Effector memory CD8-positive, alpha-beta T cell (primary cell): ENCODE results near the gene GNAL.

ENCODE experiments used
- ATAC-seq: fragments of 150-1000 bp; cut with Tn5 transposase; replicated peaks from 2 replicates; pipeline ENCODE4 v1.10.0; 2021; ENCODE audit warnings: mild to moderate bottlenecking, moderate library complexity
- DNase-seq, 3 experiments: peaks; one replicate each; pipeline ENCODE4 v3.0.0; 2021
- H3K27ac Mint-ChIP-seq, 2 donors: one replicate each; pipeline ENCODE4 v1.8.0; 2022; ENCODE audit warnings: mild to moderate bottlenecking in 2 of 2, mixed read lengths in 2 of 2, moderate library complexity in 2 of 2
- H3K27me3 Mint-ChIP-seq, 2 donors: one replicate each; pipeline ENCODE4 v1.8.0; 2022; ENCODE audit warnings: mixed read lengths in 2 of 2
- H3K36me3 Mint-ChIP-seq: one replicate; pipeline ENCODE4 v1.8.0; 2022; ENCODE audit warnings: mild to moderate bottlenecking, moderate library complexity, mixed read lengths; ENCODE audit not compliant: insufficient read depth
- H3K4me1 Mint-ChIP-seq, 2 donors: one replicate each; pipeline ENCODE4 v1.8.0; 2022; ENCODE audit warnings: low read depth in 2 of 2, mixed read lengths in 2 of 2
- H3K4me3 Mint-ChIP-seq, 2 donors: one replicate each; pipeline ENCODE4 v1.8.0; 2022; ENCODE audit warnings: mild to moderate bottlenecking in 2 of 2, mixed read lengths in 2 of 2, moderate library complexity in 2 of 2
- H3K9me3 Mint-ChIP-seq, 2 donors: one replicate each; pipeline ENCODE4 v1.8.0; 2022; ENCODE audit warnings: mixed read lengths in 2 of 2

The GNAL gene

DNA sequence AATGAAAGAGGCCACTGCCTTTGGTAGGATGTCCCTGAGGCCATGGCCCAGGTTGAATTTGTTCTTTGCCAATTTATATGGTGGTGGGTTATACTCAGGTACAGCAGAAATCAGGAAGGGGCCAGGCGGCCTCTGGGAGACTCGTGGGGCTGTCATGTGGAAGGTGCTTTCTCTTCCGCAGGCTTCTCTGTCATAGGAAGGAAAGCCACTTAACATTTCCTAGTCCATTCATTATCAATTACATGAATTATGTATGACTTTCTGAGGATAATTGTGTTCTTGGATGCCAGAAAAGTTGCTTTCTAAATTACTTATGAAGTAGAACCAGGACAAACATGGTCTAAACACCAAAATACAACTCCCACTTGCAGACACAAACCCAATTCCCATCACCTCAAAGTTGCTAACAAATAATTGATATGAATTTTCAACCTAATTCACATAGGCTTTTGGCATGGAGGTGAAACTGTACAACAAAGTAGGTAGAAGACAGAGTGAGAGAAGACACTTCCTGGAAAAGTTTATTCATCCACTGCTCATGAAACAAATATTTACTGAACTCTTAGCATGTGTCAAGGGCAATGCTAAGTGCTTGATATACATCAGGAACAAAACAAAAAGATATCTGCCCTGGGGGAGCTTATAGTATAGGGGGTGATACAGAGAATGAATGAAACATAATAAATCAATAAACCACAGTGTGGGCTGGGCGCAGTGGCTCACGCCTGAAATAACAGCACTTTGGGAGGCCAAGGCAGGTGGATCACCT lies 111.7 kb downstream of the GNAL start:
- ATAC-seq (no peak), DNase-seq (no peak)
- Mint-ChIP-seq H3K4me1 (no peaks in the 10 kb centered on the region), H3K36me3 (no peaks in the 10 kb centered on the region), H3K27me3 (peaks cover 4 to 39% of the 10 kb centered on the region in 2 donors), H3K27ac (no peak overlapping the region), H3K4me3 (no peak overlapping the region), H3K9me3 (no peaks in the 10 kb centered on the region)

- Mint-ChIP-seq H3K27ac (no peak overlapping the region), H3K27me3 (peaks cover 11 to 47% of the 10 kb centered on the region in 2 donors), H3K4me1 (no peaks in the 10 kb centered on the region), H3K4me3 (no peak overlapping the region), H3K36me3 (no peaks in the 10 kb centered on the region), H3K9me3 (no peaks in the 10 kb centered on the region)
- ATAC-seq (no peak), DNase-seq (no peak)
Measured at GRCh38 chr18:11801573-11801972, 112.5 kb downstream of the GNAL start.

GRCh38 chr18:11802158-11802557 lies 113.1 kb downstream of the GNAL start:
- H3K27me3 Mint-ChIP-seq: peaks cover 11 to 51% of the 10 kb centered on the region in 2 donors
- no peak overlapping the region for H3K27ac Mint-ChIP-seq
- DNase-seq: no peak
- H3K4me3 Mint-ChIP-seq: no peak overlapping the region
- no peak for ATAC-seq
- H3K36me3 Mint-ChIP-seq: no peaks in the 10 kb centered on the region
- H3K9me3 Mint-ChIP-seq: no peaks in the 10 kb centered on the region
- H3K4me1 Mint-ChIP-seq: no peaks in the 10 kb centered on the region

DNA sequence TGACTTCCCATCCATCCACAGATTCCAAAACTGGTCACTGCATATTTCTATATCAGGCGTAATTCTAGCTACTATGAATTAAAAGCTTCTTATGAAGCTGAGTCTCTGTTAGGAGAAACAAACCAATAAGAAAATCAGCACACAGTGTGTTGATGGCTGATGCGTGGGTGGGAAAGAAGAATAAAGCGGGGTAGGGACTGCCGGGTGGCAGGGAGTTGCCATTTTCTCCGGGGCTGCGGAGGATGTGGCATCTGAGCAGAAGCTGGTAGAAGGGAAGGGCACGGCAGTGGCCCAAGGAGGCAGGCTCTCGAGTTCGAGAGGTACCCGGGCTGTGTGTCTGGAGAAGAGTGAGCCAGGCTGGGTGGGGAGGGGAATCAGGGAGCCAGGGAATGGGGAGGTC lies 113.5 kb downstream of the GNAL start:
- H3K9me3 Mint-ChIP-seq: no peaks in the 10 kb centered on the region
- H3K27me3 Mint-ChIP-seq: peaks cover 11 to 55% of the 10 kb centered on the region in 2 donors
- DNase-seq (no peak), ATAC-seq (no peak)
- no peak overlapping the region for H3K4me3 Mint-ChIP-seq
- no peaks in the 10 kb centered on the region for H3K4me1 Mint-ChIP-seq
- no peak overlapping the region for H3K27ac Mint-ChIP-seq
- H3K36me3 Mint-ChIP-seq: no peaks in the 10 kb centered on the region

DNA sequence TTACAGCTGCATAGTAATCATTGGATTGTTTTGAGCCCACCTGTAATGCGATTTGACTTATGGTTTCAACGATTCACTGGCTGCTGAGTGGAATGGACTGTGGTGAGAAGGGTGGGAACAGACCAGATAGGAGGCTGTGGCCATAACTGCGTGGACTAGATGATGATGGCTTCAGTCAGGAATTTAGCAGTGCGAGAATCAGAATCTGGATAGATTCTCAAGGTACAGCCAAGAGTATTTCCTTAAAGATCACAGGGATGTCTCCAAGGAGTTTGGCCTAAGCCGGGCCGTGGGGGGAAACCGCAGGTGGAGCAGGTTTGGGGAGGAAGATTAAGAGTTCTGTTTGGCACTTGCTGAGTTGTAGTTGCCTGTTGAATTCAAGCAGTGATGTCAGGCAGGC lies 118.2 kb downstream of the GNAL start:
- no peaks in the 10 kb centered on the region for H3K9me3 Mint-ChIP-seq
- ATAC-seq: no peak
- no peaks in the 10 kb centered on the region for H3K4me1 Mint-ChIP-seq
- H3K4me3 Mint-ChIP-seq: no peak overlapping the region
- H3K27me3 Mint-ChIP-seq: peaks cover 22 to 64% of the 10 kb centered on the region in 2 donors
- peak overlapping the region in 1 of 2 donors; percentile 35 for H3K27ac Mint-ChIP-seq
- DNase-seq: no peak
- no peaks in the 10 kb centered on the region for H3K36me3 Mint-ChIP-seq

GRCh38 chr18:11808001-11808855 lies 119.2 kb downstream of the GNAL start:
- H3K36me3 Mint-ChIP-seq: no peaks in the 10 kb centered on the region
- H3K27me3 Mint-ChIP-seq: peaks cover 22 to 54% of the 10 kb centered on the region in 2 donors
- DNase-seq: no peak
- no peak overlapping the region for H3K27ac Mint-ChIP-seq
- ATAC-seq: no peak
- no peaks in the 10 kb centered on the region for H3K4me1 Mint-ChIP-seq
- H3K4me3 Mint-ChIP-seq: no peak overlapping the region
- H3K9me3 Mint-ChIP-seq: no peaks in the 10 kb centered on the region

GRCh38 chr18:11809895-11810294 lies 120.8 kb downstream of the GNAL start:
- Mint-ChIP-seq H3K27me3 (peaks cover 22 to 52% of the 10 kb centered on the region in 2 donors), H3K27ac (no peak overlapping the region), H3K4me3 (no peak overlapping the region), H3K9me3 (no peaks in the 10 kb centered on the region), H3K36me3 (no peaks in the 10 kb centered on the region), H3K4me1 (no peaks in the 10 kb centered on the region)
- ATAC-seq (no peak), DNase-seq (no peak)

DNA sequence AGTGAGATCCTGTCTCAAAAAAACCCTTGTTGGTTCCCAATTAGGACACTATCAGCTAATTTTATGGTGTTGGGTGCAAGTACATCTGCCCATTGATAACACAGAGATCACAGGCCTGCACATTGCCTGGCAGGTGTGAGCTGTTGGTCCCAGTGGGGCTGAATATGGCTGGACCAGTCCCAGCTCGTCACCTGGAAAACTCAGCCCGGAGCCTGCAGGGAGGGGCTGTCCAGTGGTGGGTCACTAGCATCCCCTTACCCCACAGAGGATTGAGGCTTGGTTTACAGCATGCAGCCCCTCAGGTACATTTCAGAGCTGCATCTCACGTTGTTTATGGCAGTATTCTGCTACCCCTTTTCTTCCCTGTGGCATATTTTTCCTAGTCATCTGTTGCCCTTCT lies 121.3 kb downstream of the GNAL start:
- Mint-ChIP-seq H3K4me1 (no peaks in the 10 kb centered on the region), H3K9me3 (no peaks in the 10 kb centered on the region), H3K4me3 (no peak overlapping the region), H3K27ac (no peak overlapping the region), H3K27me3 (peaks cover 22 to 54% of the 10 kb centered on the region in 2 donors), H3K36me3 (no peaks in the 10 kb centered on the region)
- no peak for ATAC-seq
- no peak for DNase-seq

DNA sequence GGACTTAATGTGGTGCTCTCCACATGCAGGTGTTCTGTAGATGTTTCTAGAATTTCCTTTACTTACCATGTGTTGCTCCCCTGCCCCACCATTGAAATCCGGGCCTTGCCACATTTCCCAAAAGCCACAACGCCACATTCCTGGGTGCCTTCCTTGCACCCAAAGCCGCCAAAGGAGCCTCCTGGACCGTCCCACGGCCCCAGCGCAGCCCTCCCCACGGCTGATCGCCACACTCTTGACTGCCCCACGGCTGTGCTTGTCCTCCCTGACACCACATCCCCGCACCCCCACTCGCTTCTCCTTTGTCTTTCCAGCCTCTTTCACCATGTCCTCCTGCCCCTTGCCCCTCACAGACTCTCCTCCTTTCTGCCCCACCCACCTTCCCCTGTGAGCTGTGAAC lies 121.9 kb downstream of the GNAL start:
- H3K4me1 Mint-ChIP-seq: no peaks in the 10 kb centered on the region
- DNase-seq (no peak), ATAC-seq (no peak)
- no peaks in the 10 kb centered on the region for H3K36me3 Mint-ChIP-seq
- H3K27me3 Mint-ChIP-seq: peaks cover 16 to 50% of the 10 kb centered on the region in 2 donors
- H3K27ac Mint-ChIP-seq: no peak overlapping the region
- H3K9me3 Mint-ChIP-seq: no peaks in the 10 kb centered on the region
- no peak overlapping the region for H3K4me3 Mint-ChIP-seq

DNA sequence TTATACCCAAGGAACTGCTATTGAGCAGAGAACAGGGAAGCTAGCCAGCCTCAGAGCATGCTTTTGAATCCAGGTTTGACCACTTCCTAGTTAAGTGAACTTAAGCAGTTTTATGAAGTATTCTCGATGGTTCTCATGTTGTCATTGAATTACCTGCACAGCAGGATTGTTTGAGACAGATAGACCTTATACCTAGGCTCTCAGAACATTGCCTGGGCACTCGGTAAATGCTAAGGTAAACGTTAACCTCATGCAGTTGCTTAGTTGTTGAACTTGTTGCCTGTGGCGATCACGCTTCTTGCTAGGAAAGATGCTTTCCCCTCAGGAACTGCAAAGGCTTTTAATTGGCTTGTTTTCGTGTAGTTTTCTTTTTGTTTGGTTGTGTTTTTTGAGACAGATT lies 128.2 kb downstream of the GNAL start:
- ATAC-seq (no peak), DNase-seq (no peak)

GRCh38 chr18:11818486-11819203 lies 129.6 kb downstream of the GNAL start:
- Mint-ChIP-seq H3K36me3 (no peaks in the 10 kb centered on the region), H3K27ac (peak overlapping the region in 1 of 2 donors; percentile 78), H3K9me3 (no peaks in the 10 kb centered on the region), H3K4me1 (no peaks in the 10 kb centered on the region), H3K27me3 (peaks cover 0 to 15% of the 10 kb centered on the region in 2 donors), H3K4me3 (peak overlapping the region in 1 of 2 donors; percentile 15)
- DNase-seq (peak in 1 of 3 experiments; percentile 27), ATAC-seq (peak; percentile 75)

More for the DNA sequence above, 128.2 kb downstream of the GNAL start:
- peak overlapping the region in 1 of 2 donors; percentile 65 for H3K27ac Mint-ChIP-seq
- H3K4me3 Mint-ChIP-seq: no peak overlapping the region
- H3K27me3 Mint-ChIP-seq: peaks cover 0 to 15% of the 10 kb centered on the region in 2 donors
- H3K9me3 Mint-ChIP-seq: no peaks in the 10 kb centered on the region
- no peaks in the 10 kb centered on the region for H3K4me1 Mint-ChIP-seq
- H3K36me3 Mint-ChIP-seq: no peaks in the 10 kb centered on the region

GRCh38 chr18:11819938-11820337 lies 130.9 kb downstream of the GNAL start:
- ATAC-seq: no peak
- Mint-ChIP-seq H3K9me3 (no peaks in the 10 kb centered on the region), H3K36me3 (no peaks in the 10 kb centered on the region), H3K27ac (no peak overlapping the region), H3K4me3 (no peak overlapping the region), H3K4me1 (no peaks in the 10 kb centered on the region), H3K27me3 (peaks cover 0 to 13% of the 10 kb centered on the region in 2 donors)
- no peak for DNase-seq

DNA sequence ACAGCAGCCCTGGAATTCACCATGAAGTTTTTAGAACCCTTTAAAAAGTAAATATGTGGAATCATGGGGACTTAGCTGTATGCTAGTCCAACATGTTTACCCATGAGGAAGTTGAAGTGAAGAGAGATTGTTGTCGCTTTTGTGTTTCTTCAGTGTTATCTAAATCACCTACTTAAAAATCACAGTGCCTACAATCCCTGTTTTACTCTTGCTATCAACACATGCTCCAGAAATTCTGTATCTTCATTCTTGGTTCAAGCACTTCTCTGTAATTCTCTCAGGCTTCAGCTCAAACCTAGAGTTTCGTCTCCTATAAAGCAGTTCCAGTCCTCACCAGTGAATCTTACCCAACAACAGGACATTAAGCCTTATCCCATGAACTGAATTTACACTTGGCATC lies 131.6 kb downstream of the GNAL start:
- Mint-ChIP-seq H3K36me3 (no peaks in the 10 kb centered on the region), H3K27me3 (peaks cover 0 to 6% of the 10 kb centered on the region in 2 donors), H3K4me1 (no peaks in the 10 kb centered on the region), H3K9me3 (no peaks in the 10 kb centered on the region), H3K4me3 (no peak overlapping the region), H3K27ac (no peak overlapping the region)
- no peak for DNase-seq
- ATAC-seq: no peak
